ENCODE data around the gene EFCAB5.

EFCAB5 gene

DNA sequence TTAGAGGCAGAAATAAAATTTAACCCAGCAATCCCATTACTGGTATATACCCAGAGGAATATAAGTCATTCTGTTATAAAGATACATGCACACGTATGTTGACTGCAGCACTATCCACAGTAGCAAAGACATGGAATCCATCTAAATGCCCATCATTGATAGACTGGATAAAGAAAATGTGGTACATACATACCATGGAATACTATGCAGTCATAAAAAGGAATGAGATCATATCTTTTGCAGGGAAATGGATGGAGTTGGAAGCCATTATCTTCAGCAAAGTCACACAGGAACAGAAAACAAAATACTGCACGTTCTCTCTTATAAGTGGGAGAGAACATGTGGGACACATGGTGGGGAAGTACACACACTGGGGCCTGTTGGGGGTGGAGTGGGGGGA lies 34.5 kb upstream of the EFCAB5 start:
- Mint-ChIP-seq H3K9me3 (peaks cover 29% of the 10 kb centered on the region), H3K36me3 (ENCODE audit: low read depth) (peaks cover 29% of the 10 kb centered on the region), H3K4me1 (no peaks in the 10 kb centered on the region), H3K27me3 (ENCODE audit: low read depth) (no peaks in the 10 kb centered on the region), H3K4me3 (no peak overlapping the region), H3K27ac (no peak overlapping the region)
- TF ChIP-seq, protein P1, sequence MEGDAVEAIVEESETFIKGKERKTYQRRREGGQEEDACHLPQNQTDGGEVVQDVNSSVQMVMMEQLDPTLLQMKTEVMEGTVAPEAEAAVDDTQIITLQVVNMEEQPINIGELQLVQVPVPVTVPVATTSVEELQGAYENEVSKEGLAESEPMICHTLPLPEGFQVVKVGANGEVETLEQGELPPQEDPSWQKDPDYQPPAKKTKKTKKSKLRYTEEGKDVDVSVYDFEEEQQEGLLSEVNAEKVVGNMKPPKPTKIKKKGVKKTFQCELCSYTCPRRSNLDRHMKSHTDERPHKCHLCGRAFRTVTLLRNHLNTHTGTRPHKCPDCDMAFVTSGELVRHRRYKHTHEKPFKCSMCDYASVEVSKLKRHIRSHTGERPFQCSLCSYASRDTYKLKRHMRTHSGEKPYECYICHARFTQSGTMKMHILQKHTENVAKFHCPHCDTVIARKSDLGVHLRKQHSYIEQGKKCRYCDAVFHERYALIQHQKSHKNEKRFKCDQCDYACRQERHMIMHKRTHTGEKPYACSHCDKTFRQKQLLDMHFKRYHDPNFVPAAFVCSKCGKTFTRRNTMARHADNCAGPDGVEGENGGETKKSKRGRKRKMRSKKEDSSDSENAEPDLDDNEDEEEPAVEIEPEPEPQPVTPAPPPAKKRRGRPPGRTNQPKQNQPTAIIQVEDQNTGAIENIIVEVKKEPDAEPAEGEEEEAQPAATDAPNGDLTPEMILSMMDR (IDR thresholded peaks at IDR 0.05; ENCODE audit: unreplicated experiment in 3 of 3), result no peak

DNA sequence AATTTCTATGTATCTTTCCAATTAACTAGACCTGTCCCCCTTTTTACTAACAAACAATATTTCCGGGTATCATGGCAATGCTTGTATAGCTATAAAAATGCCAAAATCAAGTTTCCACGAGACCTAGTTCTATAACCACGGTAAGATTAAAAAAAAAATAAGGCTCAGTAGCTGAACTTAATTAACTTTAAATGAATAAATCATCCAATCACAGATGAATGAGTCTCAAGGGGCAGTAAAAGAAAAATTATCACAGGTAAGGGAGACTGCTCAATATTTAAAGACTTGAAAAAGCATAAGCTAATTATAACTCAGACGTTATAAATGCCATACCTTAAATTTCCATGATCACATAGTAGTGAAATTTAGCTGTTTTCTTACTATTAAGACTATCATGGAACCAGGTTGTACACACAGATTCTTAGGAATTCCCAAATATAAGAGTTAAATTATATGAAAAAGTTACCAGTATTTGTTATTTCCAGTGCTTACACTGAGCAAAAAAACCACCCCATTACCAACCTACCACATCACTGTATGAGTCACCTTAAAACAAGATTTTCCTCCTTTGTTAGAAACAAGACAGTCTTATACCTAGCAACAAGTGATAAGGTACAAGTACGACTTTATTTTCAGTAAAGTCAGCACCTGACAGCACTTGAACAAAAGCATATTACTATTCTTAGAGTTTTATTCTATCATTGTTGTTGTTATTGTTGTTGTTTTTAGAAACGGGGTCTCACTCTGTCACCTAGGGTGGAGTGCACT lies 32.0 kb upstream of the EFCAB5 start:
- TF ChIP-seq, protein P1 (IDR thresholded peaks at IDR 0.05; ENCODE audit: unreplicated experiment in 3 of 3), result no peak
- Mint-ChIP-seq H3K27ac (no peak overlapping the region), H3K36me3 (ENCODE audit: low read depth) (peaks cover 23% of the 10 kb centered on the region)

DNA sequence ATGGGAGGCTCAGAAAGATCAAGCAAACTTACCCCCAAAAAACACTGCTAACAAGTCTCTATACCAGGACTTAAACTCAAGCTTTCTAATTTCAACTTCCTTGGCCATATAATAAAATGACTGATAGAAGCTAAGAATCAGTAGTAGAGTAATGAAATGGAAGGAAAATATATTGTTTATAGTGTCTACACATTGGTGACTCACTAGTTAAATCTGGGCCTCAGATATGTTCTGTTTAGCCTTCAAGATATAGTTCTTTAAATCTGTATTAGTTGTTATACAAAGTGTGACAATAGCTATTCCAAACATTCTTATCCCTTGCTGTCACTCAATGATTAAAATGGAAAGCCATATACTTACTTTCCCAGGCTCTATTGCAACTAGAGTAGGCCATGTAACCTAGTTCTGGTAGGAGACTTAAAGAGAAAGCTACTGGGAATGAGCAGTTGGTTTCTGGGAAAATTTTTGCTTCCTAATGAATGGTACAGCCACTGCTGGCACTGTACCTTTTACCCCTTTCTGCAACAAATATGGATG lies 29.7 kb upstream of the EFCAB5 start:
- TF ChIP-seq, protein P1 (IDR thresholded peaks at IDR 0.05; ENCODE audit: unreplicated experiment in 3 of 3), result no peak
- Mint-ChIP-seq H3K9me3 (peaks cover 5% of the 10 kb centered on the region), H3K36me3 (ENCODE audit: low read depth) (peaks cover 7% of the 10 kb centered on the region), H3K4me3 (no peak overlapping the region), H3K27ac (no peak overlapping the region), H3K27me3 (ENCODE audit: low read depth) (no peaks in the 10 kb centered on the region), H3K4me1 (no peaks in the 10 kb centered on the region)

More for the DNA sequence above, 32.0 kb upstream of the EFCAB5 start:
- Mint-ChIP-seq H3K4me1 (no peaks in the 10 kb centered on the region), H3K9me3 (peaks cover 21% of the 10 kb centered on the region), H3K4me3 (no peak overlapping the region), H3K27me3 (ENCODE audit: low read depth) (no peaks in the 10 kb centered on the region)

DNA sequence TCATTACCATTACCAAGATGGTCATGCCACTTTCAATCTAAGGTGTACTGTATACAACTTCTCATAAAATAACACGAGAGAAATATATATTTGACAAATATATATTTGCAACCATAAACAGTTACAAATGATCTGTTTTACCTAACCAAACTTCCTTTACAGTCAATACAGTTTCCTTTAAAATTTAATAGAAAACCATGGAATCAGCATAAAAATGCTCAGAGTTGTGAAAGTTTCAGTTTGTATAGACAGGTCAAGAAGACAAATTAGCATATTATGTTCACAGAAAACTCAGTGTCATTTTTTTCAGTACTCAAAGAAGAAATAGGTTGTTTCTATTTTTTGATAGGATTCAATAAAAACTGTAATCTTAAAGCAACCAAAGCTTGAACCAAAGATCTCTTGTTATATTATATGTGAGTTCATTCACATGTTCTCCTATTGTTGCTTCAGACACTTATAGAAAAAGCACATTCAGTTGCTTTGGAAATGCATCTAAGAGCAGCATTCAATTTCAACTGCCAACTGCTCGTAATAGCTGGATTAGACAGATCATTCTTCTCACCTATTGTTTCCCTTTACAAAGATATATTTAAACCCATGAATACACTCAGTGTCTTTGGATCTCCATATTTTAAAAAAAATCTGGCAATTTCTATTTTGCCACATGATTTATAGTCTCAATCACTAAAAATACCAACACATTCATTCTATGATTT lies 26.5 kb upstream of the EFCAB5 start:
- TF ChIP-seq, protein P1 (IDR thresholded peaks at IDR 0.05; ENCODE audit: unreplicated experiment in 3 of 3), result no peak
- H3K27me3 Mint-ChIP-seq (ENCODE audit: low read depth), result no peaks in the 10 kb centered on the region
- H3K4me3 Mint-ChIP-seq, result no peak overlapping the region
- no peak overlapping the region for H3K27ac Mint-ChIP-seq
- H3K9me3 Mint-ChIP-seq, result no peaks in the 10 kb centered on the region
- H3K36me3 Mint-ChIP-seq (ENCODE audit: low read depth), result no peaks in the 10 kb centered on the region
- peaks cover 9% of the 10 kb centered on the region for H3K4me1 Mint-ChIP-seq

DNA sequence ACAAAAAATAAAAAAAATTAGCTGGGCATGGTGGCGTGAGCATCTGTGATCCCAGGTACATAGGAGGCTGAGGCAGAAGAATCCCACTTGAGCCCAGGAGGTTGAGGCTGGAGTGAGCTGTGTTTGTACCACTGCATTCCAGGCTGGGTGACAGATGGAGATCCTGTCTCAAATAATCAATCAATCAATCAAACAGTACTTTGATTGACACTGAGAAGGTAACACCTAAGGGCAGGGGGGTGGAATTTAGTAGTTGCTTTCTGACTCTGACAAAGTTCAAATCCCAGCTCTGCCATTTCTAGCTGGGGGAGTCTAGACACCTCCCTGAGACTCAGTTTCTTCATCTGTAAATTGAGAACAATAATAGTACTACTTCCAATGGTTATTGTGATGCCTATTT lies 23.4 kb upstream of the EFCAB5 start:
- Mint-ChIP-seq H3K4me3 (no peak overlapping the region), H3K9me3 (no peaks in the 10 kb centered on the region), H3K27me3 (ENCODE audit: low read depth) (no peaks in the 10 kb centered on the region), H3K36me3 (ENCODE audit: low read depth) (no peaks in the 10 kb centered on the region), H3K4me1 (peaks cover 9% of the 10 kb centered on the region), H3K27ac (no peak overlapping the region)
- TF ChIP-seq, protein P1 (IDR thresholded peaks at IDR 0.05; ENCODE audit: unreplicated experiment in 3 of 3), result no peak
